ENCODE results near the gene VAC14.

VAC14 gene

DNA sequence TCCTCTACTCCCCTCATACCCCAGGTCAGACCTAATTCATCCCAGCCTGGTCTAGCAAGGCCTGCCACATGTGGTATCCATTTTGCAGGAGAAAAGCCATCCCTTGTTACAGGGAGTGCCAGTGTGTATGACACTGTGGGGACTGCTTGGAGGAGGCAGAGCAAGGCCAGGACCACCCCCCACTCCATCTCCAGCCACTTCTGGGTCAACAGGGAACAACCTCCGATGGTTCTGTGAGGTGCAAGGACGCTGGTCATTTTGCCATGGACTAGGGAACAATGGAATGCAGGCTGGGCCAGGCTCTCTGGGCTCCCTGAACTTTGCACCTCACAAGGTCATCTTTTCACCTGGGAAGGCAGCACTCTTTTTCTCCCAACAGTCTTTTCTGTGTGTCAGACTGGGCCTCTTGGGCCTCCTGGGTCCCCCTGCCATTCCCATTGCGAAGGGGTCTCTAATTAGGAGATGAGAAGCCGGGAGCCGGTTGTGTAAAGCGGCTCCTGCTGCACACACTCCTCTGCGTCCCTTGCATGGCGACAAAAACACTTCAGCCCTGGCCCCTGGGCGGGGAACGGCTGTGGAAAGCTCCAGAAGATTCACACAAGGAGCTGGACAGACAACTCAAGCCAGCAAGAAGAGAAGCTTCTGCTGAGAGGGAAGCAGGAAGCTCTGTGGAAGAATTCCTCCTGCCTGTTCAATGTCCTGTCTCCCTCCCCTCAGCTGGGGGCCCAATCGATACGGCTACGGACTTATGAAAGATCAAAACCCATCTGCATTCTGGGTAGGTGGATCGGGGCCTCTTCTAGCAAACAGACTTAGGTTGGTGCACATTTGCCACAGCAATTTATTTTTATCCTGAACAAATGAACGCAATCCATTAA, 76.6 kb downstream of the VAC14 start:
- TF ChIP-seq, protein P1, sequence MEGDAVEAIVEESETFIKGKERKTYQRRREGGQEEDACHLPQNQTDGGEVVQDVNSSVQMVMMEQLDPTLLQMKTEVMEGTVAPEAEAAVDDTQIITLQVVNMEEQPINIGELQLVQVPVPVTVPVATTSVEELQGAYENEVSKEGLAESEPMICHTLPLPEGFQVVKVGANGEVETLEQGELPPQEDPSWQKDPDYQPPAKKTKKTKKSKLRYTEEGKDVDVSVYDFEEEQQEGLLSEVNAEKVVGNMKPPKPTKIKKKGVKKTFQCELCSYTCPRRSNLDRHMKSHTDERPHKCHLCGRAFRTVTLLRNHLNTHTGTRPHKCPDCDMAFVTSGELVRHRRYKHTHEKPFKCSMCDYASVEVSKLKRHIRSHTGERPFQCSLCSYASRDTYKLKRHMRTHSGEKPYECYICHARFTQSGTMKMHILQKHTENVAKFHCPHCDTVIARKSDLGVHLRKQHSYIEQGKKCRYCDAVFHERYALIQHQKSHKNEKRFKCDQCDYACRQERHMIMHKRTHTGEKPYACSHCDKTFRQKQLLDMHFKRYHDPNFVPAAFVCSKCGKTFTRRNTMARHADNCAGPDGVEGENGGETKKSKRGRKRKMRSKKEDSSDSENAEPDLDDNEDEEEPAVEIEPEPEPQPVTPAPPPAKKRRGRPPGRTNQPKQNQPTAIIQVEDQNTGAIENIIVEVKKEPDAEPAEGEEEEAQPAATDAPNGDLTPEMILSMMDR (IDR thresholded peaks at IDR 0.05; ENCODE audit: low read depth, low read length, missing control alignments) = no peak
- in situ Hi-C loops (cut with HindIII; ENCODE audit: low sequenced_read_pairs) = no loop called here
- no peak overlapping the region for H3K4me3 ChIP-seq (ENCODE audit: low read depth, low read length)
- DNase-seq (ENCODE audit: low read depth) = no peak

DNA sequence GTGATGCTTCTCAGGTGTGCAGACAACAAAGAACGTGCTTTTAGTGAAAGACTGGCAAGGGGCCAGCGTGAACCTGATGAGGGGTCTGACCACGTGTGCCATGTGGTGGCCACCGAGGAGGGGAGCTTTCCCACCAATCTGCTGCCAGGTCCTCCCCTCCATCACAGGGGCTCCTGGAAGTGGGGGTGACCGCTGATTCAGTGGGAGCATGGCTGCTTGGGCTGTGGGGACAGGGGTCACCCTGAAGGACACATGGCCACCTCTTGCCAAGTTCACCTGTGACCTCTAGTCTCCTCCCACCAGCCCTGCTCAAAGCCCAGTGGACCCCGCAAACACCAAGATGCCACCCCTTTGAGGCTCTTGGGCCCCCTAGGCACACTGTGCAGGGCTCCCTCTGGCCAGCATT, 77.2 kb downstream of the VAC14 start:
- no peak for DNase-seq (ENCODE audit: low read depth)
- TF ChIP-seq, protein P1 (IDR thresholded peaks at IDR 0.05; ENCODE audit: low read depth, low read length, missing control alignments) = no peak
- in situ Hi-C loops (cut with HindIII; ENCODE audit: low sequenced_read_pairs) = no loop called here
- no peak overlapping the region for H3K4me3 ChIP-seq (ENCODE audit: low read depth, low read length)

DNA sequence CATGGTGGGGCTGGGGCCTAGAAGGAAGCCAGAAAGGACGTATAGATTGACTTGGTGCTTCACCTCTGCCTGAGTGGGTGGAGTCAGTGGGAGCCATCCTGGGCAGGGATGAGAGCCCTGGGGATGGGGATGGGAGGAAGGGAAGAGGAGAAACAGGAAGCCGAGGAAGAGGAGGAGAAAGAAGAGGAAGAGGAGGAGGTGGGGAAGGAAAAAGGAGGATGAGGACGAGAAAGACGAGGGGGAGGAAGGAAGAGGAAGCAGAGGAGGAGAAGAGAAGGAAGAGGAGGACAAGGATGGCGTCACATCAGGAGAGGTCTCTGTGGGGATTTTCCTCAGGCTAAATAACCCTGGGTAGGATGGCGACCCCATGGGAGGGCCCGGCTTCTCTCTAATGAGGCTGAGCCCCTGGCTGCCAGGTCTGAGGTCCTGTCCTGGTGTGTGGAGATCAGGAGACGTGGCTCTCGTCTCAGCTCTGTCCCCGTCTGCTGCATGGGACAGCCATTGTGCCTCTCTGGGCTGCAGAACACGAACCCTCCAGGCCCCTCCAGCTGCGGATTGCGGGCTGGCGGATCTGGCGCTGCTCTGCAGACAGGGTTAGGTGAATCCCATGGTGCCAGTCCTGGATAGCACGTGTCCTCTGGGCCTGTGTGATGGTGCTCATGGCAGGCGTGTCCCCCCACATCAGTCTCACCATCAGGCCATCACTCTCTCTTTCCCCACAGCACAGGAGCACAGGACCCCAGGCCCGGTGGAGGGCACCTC, 79.6 kb downstream of the VAC14 start:
- H3K4me3 ChIP-seq (ENCODE audit: low read depth, low read length) = no peak overlapping the region
- TF ChIP-seq, protein P1 (IDR thresholded peaks at IDR 0.05; ENCODE audit: low read depth, low read length, missing control alignments) = no peak
- in situ Hi-C loops (cut with HindIII; ENCODE audit: low sequenced_read_pairs) = no loop called here
- no peak for DNase-seq (ENCODE audit: low read depth)

DNA sequence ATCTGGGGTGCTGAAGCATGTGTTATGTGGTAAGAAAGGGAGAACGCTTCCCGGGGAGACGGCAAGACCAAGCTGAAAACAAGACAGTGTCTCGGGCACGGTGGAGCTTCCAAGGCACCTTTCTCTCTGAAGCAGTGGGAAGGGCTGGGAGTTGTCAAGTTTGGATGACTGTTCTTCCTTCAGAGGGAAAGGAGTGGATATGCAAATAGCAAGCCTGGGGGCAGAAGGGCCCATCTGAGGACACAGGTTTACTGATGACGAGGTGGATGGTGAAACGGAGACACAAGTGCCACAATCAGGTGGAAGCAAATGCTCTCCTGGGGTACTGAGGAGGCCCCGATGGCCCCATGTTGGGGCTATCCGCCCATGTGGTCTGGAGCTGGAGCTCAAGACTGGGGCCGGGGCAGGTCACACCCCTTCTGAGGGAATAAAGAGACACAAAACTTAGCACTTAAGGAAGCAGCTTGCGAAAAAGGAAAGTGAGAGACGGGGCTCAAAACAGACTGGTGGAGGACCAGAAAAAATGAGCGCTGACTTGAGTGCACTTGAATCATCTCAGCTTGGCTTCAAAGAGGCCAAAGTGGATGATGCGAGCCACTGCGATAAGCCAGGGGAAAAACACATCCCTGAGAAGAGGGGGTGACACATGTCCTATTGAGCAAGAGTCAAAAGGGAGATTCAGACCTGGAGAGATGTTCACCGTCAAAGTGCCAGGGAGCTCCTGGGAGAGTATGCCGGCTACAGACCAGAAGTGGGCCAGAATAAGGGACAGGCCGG, 80.3 kb downstream of the VAC14 start:
- DNase-seq (ENCODE audit: low read depth) = no peak
- TF ChIP-seq, protein P1 (IDR thresholded peaks at IDR 0.05; ENCODE audit: low read depth, low read length, missing control alignments) = no peak
- H3K4me3 ChIP-seq (ENCODE audit: low read depth, low read length) = no peak overlapping the region
- in situ Hi-C loops (cut with HindIII; ENCODE audit: low sequenced_read_pairs) = no loop called here

DNA sequence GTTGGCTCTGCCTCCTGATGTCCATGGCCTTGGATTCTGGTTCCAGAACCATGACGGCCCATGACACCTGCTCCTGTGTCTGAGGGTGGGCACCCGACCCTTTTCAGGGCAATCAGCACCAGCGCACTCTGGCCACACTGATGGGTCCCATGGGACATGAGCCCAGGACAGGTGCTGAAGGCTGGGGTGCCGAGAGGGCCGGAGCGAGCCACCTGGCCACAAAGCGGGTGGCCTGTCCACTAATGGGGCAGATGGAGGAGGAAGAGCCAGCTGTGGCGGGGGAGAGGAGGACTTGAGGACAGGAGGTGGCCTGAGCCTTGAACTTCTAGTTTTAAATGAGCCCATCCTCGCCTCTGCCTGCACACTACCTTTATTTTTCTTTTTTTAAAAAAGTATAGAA, 83.9 kb downstream of the VAC14 start:
- TF ChIP-seq, protein P1 (IDR thresholded peaks at IDR 0.05; ENCODE audit: low read depth, low read length, missing control alignments) = no peak
- in situ Hi-C loops (cut with HindIII; ENCODE audit: low sequenced_read_pairs) = no loop called here

DNA sequence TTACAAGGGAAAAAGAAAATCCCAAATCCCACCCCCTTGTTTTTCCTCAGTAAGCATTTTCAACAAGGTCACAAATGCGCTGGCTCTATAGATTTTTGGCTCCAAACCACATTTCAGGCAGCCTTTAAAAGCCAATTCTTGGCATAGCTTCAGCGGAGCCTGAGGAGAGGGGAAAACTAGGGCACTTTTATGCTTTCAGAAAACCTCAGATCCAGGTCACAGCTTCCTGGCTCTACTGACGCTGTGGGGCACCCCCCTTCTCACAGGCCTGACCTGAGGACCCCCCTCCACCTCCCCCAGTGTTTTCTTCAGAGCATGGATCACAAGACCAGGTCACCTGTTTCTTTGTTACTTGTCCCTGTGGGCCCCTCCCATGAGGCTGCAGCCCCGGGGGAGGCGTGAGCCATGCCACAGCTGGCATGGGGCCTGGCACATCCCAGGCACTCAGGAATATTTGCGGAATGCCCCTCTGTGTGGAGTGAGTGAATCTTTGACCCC, 85.0 kb downstream of the VAC14 start:
- TF ChIP-seq, protein P1 (IDR thresholded peaks at IDR 0.05; ENCODE audit: low read depth, low read length, missing control alignments) = no peak
- in situ Hi-C loops (cut with HindIII; ENCODE audit: low sequenced_read_pairs) = no loop called here
- DNase-seq (ENCODE audit: low read depth) = peak; percentile 78
- H3K4me3 ChIP-seq (ENCODE audit: low read depth, low read length) = no peak overlapping the region

More for the DNA sequence above, 83.9 kb downstream of the VAC14 start:
- DNase-seq (ENCODE audit: low read depth) = no peak
- no peak overlapping the region for H3K4me3 ChIP-seq (ENCODE audit: low read depth, low read length)

Data from astrocyte of the cerebellum (primary cell).